HG03196 (cell line): ENCODE measurements around the gene ID1.
"Not testable (repeated sequence)": the region's sequence is repeated elsewhere in the genome, so short reads cannot be mapped to it uniquely, and the experiment has no call there.

Experiments used
- ATAC-seq: cut with Tn5 transposase; IDR thresholded peaks from one replicate; pipeline ENCODE4 v1.9.1; 2021; ENCODE audit not compliant: unreplicated experiment

The ID1 gene

GRCh38 chr20:31572701-31573554 is 32.2 kb upstream of the ID1 start:
- peak; percentile 88 for ATAC-seq

- ATAC-seq = no peak
Observed at GRCh38 chr20:31573555-31574321, 31.4 kb upstream of the ID1 start.

- ATAC-seq = not testable (repeated sequence)
Observed at GRCh38 chr20:31574986-31575385, 30.1 kb upstream of the ID1 start.

GRCh38 chr20:31576751-31577150 is 28.3 kb upstream of the ID1 start:
- no peak for ATAC-seq

- no peak for ATAC-seq
Observed at GRCh38 chr20:31577194-31577593, 27.9 kb upstream of the ID1 start.

- ATAC-seq = no peak
Observed at GRCh38 chr20:31578448-31579138, 26.5 kb upstream of the ID1 start.

GRCh38 chr20:31579245-31579644 is 25.8 kb upstream of the ID1 start:
- ATAC-seq = no peak

GRCh38 chr20:31579941-31580651 is 25.0 kb upstream of the ID1 start:
- not testable (repeated sequence) for ATAC-seq

GRCh38 chr20:31580706-31581105 is 24.4 kb upstream of the ID1 start:
- ATAC-seq = no peak

- ATAC-seq = no peak
Observed at GRCh38 chr20:31581391-31581790, 23.7 kb upstream of the ID1 start.

- ATAC-seq = no peak
Observed at GRCh38 chr20:31587545-31588389, 17.3 kb upstream of the ID1 start.

- no peak for ATAC-seq
Observed at GRCh38 chr20:31590717-31591225, 14.3 kb upstream of the ID1 start.

- no peak for ATAC-seq
Observed at GRCh38 chr20:31593221-31594001, 11.7 kb upstream of the ID1 start.

GRCh38 chr20:31594002-31594557 is 11.0 kb upstream of the ID1 start:
- no peak for ATAC-seq

- no peak for ATAC-seq
Observed at GRCh38 chr20:31594558-31595379, 10.3 kb upstream of the ID1 start.

GRCh38 chr20:31595380-31595653 is 9.8 kb upstream of the ID1 start:
- ATAC-seq = no peak

- no peak for ATAC-seq
Observed at GRCh38 chr20:31595654-31596411, 9.3 kb upstream of the ID1 start.

- ATAC-seq = not testable (repeated sequence)
Observed at GRCh38 chr20:31596412-31596715, 8.7 kb upstream of the ID1 start.
